HG03439 (cell line): Measurements from ENCODE around the gene GIMAP4.
"Not testable (repeated sequence)": the region's sequence is repeated elsewhere in the genome, so short reads cannot be mapped to it uniquely, and the experiment has no call there.

Source experiments
- ATAC-seq: cut with Tn5 transposase; IDR thresholded peaks from one replicate; pipeline ENCODE4 v1.9.1; 2021; ENCODE audit warnings: mild to moderate bottlenecking, moderate library complexity; ENCODE audit not compliant: unreplicated experiment

The GIMAP4 gene

DNA sequence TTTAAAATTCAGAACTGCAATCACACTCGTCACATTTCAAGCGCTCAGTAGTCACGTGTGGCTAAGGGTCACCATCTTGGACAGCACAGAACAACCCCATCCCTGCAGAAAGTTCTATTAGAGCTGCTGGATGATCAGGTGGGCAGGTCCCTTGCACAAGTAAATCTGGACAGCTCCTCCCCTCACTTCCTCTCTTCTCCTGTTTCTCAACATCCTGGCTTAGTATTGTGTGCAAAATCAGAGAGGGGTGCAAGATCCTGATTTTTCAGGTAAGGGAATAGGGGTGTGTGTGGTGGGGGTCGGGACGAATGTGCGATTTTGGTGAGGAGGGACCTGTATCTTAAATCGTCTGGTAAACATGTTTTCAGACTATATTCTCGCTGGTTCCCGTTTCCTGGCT, at the start of gene GIMAP4:
TSS of gene GIMAP4 (plus strand) at position 222 of the 400 bp plus-strand sequence. CDS start 2,512 bp downstream, outside the sequence.
- no peak for ATAC-seq

DNA sequence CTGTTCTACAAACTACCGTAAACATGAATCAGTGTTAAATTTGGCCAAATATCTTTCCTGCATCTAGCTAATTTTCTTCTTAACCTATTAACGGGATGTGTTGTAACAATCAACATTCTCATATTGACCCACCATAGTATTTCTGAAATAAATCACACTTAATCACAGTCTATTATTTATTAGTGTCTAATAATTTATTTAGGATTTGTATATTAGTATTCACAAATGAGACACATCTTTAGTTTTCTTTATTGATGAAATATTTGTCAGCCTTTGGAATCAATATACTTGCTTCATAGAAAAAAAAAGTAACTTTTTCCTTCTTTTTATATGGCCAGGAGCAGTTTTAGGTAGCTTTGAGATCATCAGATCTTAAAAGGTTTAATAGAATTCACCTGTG, 47.9 kb upstream of the GIMAP4 start:
- ATAC-seq, result no peak

DNA sequence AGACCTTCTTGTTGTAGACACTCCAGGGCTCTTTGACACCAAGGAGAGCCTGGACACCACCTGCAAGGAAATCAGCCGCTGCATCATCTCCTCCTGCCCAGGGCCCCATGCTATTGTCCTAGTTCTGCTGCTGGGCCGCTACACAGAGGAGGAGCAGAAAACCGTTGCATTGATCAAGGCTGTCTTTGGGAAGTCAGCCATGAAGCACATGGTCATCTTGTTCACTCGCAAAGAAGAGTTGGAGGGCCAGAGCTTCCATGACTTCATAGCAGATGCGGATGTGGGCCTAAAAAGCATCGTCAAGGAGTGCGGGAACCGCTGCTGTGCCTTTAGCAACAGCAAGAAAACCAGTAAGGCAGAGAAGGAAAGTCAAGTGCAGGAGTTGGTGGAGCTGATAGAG, 47.0 kb upstream of the GIMAP4 start:
- ATAC-seq, result no peak

DNA sequence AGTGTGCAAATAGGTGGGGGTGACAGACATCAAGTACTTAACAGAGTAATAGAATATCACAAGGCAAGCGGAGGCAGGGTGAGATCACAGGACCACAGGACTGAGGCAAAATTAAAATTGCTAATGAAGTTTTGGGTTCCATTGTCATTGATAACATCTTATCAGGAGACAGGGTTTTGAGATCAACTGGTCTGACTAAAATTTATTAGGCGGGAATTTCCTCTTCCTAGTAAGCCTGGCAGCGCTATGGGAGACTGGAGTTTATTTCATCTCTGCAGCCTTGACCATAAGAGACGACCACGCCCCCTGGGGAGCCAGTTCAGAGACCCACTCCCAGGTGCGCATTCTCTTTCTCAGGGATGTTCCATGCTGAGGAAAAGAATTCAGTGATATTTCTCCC, 44.3 kb upstream of the GIMAP4 start:
- not testable (repeated sequence) for ATAC-seq

DNA sequence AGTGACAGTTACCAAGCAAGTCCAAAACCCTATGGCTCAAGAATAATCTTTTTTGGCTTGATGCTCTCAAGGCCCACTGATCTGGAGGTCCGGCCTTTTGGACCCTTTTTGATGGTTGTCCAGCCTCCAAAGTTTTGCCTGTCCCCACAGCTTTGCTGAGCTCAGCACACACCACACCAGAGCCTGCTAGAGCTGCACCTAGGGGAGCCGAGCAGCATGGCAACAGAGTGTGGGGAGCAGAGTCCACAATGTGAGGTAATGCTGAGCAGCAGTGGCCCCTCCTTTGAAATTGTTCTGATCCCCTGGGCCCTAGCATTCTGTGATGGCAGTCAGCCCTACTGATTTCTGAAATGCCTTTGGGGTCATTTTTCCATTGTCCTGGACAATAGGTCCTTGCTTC, 43.2 kb upstream of the GIMAP4 start:
- no peak for ATAC-seq

DNA sequence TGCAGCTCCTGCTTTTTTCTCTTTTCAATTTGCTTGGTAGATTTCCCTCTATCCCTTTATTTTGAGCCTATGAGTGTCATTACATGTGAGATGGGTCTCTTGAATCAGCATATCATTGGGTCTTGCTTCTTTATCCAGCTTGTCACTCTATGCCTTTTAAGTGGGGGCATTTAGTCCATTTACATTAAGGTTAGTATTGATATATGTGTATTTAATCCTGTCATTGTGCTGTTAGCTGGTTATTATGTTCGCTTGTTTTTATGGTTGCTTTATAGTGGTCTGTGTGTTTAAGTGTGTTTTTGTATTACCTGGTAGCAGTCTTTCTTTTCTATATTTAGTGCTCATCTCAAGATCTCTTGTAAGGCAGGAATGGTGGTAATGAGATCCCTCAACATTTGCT, 35.5 kb upstream of the GIMAP4 start:
- ATAC-seq, result no peak

DNA sequence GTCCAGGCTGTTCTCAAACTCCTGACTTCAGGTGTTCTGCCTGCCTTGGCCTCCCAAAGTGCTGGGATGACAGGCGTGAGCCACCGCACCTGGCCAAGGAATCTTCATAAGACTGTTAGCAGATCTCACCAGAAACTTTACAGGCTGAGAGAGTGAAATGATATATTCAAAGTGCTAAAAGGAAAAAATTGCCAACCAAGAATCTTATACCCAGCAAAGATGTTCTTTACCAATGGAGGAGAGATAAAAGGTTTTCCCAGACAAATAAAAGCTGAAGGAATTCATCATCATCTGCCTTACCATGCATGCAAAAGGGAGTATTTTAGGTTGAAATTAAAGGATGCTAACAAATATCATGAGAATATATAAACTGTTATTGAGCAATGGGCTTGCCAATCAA, 28.9 kb upstream of the GIMAP4 start:
- ATAC-seq, result no peak

DNA sequence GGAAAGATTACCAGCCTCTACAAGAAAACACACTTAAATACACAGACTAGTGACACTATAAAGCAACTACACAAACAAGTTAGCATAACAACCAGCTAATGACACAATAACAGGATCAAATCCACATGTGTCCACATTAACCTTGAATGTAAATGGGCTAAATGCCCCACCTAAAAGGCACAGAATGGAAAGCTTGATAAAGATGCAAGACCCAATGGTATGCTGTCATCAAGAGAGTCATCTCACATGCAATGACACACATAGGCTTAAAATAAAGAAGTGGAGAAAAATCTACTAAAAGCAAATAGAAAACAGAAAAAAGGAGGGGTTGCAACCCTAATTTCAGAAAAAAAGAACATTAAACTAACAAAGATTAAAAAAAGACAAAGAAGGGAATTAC, 14.0 kb upstream of the GIMAP4 start:
- no peak for ATAC-seq

DNA sequence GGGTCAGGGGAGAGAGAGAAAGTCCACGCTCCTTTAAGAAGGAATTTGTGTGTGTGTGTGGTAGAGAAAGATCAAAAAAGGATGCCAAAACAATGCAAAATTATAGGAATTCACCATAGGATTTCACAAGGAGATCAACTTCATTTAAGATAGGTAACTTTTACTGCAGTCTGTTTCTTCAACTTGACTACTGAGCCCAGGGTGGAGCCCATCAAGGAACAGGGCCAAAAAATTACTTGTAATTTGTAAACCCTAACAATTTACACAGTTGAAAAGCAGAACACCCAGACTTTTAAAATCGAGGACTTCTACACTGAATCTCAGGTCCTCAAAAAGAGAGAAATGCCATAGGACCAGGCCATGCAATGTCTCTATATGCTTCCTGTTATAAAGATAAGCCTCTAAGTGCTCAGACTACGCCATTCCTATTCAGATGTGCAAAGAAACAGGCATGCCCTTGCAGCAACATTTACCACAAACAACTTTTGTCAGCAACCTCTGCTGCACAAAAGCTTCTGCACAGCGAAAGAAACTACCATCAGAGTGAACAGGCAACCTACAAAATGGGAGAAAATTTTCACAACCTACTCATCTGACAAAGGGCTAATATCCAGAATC, 10.6 kb upstream of the GIMAP4 start:
- no peak for ATAC-seq

DNA sequence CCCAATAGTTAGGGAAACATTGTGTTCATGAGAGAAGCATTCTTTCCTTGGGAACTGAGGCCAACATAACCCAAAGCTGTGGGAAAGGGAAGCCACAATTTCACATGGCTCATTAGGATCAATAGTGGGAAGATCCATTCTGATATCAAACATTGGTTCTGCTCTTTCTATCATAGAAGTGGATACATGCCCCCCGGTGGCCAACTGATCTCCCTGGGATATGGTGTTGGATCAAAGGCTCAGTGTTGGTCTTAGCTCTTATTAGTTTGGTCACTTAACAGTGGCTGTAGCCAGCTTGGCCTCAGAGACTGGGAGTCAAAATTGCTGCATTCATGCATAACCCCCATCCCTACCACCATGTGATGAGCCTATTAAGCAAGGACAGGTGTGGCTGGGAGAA, 6.7 kb upstream of the GIMAP4 start:
- ATAC-seq, result no peak

DNA sequence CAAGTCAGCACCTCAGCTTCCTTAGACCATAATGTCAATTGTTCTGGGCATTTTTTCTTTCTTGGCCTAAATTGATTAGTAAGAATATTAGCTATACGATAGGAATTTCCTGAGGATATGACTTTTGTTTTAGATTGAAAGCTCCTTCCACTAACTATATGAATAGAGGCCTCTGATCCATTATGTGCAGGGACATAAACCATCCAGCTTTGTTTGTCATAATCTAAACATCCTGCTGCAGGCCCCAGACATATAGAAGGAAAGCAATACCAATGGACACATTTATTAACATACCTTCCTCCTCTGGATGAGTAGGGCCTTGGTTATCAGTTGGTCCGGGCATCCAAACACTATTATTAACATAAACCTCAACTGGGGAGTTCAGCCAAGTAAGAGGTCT, 4.3 kb upstream of the GIMAP4 start:
- ATAC-seq, result no peak

DNA sequence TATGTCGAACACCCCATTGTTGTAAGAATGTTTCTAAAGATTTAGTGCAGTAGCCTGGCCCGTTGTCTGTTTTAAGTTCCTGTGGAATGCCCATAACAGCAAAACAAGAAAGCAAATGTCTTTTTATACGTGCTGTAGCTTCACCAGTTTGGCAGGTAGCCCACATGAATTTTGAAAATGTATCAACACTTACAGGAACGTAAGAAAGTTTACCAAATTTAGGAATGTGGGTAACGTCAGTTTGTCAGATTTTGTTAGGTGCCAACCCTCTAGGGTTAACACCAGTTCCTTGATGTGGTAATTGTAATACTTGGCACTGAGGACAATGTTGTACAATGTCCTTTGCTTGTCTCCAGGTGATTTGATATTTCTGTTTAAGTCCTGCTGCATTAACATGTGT, 3.2 kb upstream of the GIMAP4 start:
- no peak for ATAC-seq

DNA sequence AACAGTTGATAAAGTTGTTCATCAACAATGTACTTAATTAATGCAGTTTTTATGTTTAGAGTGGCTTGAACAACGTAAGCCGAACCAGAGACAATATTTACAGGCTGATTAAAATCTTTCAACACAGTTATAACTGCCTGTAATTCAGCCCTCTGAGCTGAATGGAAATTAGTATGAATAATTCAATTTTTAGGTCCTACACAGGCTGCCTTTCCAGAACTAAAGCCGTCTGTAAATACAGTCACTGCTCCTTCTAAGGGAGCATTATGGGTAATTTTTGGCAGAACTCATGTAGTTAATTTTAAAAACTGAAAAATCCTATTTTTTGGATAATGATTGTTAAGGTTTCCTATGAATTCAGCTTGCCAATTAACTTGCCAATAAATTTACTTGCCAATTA, 2.6 kb upstream of the GIMAP4 start:
- ATAC-seq, result no peak

DNA sequence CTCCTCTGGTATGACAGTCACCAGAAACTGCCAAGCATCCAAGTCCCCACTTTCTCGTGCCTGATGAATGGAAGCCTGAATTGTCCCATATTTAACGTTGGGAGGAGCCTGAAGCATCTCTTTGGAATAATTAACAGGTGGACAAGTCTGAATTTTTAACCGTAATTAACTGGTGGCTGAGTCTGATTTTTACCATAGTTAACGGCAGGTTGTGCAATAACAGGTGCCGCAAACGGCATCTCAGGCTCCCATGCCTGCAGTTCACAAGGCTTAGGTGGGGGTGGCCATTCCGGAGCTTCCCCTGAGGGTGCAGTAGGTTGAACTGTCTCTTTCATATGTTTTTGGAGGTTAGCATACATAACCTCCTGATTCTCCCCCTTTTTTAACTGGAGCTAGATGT, 2.0 kb upstream of the GIMAP4 start:
- no peak for ATAC-seq

DNA sequence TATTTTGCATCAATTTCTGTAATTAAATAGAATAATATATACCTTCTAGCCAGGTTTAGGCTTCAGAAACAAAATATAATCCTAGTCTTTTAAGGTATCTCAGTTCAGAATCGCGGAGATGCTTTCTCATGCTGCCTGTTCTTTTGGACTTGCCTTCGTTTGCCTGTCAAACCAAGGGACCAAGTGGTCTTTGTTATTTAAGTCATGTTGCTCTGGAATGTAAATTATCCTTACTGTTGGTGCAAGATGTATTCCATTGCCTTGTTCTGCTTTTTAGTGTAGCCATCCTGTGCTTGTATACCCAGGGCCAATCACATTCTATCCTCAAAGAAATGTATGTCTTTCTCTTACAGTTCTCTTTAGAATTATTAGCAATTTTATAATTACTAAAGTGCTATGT, 1.1 kb upstream of the GIMAP4 start:
- ATAC-seq, result no peak

DNA sequence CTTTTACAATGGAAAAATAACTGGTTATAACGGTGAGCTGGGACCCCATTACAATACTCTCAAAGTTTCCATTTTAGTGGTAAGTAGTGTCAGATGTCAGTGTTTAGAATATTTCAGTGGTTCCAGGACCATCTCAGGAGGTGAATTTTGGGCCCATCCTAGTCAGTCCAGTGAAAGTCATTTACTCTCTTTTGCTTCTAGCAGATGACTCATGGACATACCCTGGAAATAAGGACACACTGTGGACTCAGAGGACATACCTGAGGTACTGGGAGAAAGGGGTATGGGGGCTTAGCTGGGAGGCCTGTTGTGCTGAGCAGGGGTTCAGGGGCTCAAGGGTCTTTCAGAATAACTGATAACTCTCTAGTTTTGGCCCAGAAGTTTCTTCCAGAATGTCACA, 618 bp upstream of the GIMAP4 start:
- ATAC-seq, result no peak

DNA sequence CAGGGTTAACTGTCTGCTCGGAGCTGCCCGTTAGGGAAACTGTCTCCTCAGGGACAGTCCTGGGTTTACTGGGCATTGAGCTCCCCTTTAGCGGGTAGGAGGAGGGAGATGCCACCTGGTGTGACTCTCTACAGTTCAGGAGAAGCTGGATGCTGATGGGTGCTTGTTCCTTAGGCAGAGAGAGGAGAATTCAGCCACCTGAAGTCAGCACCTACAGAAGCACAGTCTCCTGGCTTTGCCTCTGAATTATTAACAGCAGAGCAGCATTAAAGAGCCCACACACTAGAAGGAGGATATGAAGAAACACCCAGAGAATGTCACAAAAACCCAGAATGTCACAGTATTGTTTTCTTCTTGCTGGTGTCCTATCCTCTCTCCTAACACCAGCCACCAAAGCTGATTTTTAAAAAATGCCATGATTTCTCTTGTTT, 696 bp downstream of the GIMAP4 start:
- ATAC-seq, result no peak

DNA sequence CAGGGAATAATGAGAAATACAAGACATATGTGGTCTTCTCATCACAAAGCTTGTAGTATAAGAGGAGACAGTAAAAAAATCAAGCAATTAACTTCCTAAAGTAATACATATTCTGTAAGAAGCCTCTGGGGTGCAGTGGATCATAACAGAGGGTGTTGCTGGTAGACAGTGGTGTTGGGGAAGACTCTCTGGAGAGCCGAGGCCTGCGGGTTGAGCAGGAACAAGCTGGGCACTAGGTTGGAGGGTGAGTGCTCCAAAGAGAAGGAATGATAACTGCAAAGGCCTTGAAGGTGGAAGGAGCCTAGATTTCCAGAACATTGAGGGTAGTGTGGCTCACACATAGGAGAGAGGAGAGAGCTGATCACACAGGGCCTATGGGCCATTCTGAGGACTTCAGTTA, 1.5 kb downstream of the GIMAP4 start:
- ATAC-seq, result no peak

DNA sequence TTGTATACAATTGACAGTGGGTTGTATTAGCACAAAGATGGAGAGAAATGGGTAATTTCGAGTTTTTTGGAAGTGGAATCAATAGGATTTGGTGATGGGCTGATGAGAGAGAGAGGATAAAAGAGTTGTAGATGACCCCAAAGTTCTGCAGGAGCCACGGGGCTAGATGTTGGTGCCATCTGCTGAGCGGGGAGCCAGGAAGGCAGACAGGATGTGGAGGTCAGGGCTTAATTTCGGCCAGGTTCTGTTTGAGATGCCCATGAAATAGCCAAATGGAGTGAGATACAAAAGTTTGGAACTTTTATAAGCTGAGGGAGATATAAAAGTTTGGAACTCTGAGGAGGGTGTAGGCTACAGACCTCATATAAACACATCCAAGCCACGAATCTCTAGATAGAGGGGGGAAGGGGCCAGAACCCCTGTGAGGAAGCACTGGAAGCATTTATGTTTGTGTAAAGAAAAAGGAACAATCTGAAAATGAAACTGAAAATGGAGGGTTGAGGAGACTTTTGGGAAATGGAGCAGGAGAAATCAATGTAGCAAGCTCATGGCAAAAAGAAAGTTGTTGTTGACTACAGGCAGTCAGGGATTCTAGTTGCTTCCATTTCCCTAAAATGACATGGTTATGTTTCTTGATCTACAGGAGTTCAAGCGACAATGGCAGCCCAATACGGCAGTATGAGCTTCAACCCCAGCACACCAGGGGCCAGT, 2.2 kb downstream of the GIMAP4 start:
- ATAC-seq, result no peak

DNA sequence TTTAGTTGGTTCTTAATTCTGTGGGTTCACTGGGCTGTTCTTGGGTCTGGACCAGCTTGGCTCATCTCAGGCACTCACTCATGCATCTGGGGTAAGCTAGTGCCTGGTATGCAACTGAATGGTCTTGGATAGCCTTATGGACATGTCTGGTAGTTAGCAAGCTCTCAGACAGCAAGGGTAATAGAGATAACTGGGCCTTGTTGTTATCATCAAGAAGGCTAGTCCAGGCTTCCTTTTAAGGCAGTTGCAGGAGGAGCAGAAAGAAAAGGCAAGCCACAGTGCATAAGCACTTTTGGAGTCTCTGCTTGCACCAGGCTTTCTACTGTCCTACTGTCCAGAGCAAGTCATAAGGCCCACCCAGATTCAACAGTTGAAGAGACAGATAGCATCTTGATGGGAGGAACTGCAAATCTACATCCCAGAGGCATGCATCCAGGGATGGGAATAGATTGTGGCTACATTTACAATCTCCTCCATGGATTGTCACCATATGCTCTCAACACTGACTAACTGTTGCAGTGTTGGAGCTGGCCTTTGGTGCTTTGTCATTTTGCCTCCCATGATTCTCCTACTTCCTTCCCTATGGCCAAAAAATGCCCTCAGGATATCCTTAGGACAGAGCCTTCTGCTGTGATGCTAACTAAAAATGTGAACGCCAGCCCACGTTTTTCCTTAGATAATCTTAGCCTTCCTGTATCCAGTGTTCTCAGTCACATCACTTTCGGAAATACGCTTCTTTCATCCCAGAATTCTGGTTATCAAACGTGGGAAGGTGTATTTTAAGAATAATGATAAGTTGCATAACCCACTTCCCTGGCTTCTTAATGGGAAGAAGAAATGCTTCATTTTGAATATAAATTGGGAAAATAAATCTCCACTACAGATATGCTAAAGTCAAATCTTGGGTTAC, 3.6 kb downstream of the GIMAP4 start:
- no peak for ATAC-seq

DNA sequence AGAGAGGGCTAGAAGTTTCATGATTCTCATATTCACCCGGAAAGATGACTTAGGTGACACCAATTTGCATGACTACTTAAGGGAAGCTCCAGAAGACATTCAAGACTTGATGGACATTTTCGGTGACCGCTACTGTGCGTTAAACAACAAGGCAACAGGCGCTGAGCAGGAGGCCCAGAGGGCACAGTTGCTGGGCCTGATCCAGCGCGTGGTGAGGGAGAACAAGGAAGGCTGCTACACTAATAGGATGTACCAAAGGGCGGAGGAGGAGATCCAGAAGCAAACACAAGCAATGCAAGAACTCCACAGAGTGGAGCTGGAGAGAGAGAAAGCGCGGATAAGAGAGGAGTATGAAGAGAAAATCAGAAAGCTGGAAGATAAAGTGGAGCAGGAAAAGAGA, 5.3 kb downstream of the GIMAP4 start:
- no peak for ATAC-seq
